H7 (cell line): ENCODE data around the gene INSYN2B. TPM values are rescaled to one million over a fixed set of nuclear protein-coding genes. Genes with fewer than 3 reads are reported as not detected.
A peak's percentile ranks its signal among the peaks of the same experiment; 100 is the strongest.

Source experiments
- DNase-seq: peaks from one replicate; pipeline ENCODE4 v3.0.0; 2012
- H3K27me3 ChIP-seq: 2 replicates; pipeline ENCODE4 v1.6.0; 2011; ENCODE audit warnings: mild to moderate bottlenecking, low read length; ENCODE audit not compliant: control insufficient read depth, insufficient read depth
- H3K36me3 ChIP-seq: replicated peaks from 2 replicates; pipeline ENCODE4 v1.5.1; 2011; ENCODE audit warnings: low read length; ENCODE audit not compliant: control insufficient read depth, insufficient read depth
- H3K4me3 ChIP-seq: 2 replicates; pipeline ENCODE4 v1.5.1; 2011; ENCODE audit warnings: low read depth, mild to moderate bottlenecking, control low read depth, low read length, moderate library complexity; ENCODE audit not compliant: insufficient read depth
- total RNA-seq: library from RNA; depleted of rRNA; stranded (reverse); fragments of >200 nt; shearing (Covaris generic); gene quantifications from 2 replicates; pipeline ENCODE4 v1.2.3, GENCODE V29; 2014; rRNA removed

Gene INSYN2B
- total RNA-seq, result not detected in 2 replicates

GRCh38 chr5:169980418-169981053, at the start of gene INSYN2B:
TSS of gene INSYN2B (minus strand) at chr5:169980495. CDS start at chr5:169883898, 96,597 bp downstream.
- Histone ChIP-seq H3K4me3 (no peak within 1 kb of the TSS), H3K27me3 (peaks cover 8% of the 10 kb centered on the region), H3K36me3 (no peaks in the 10 kb centered on the region)
- DNase-seq, result peak; percentile 66

GRCh38 chr5:170028124-170028523, 47.8 kb upstream of the INSYN2B start:
- no peak for DNase-seq
- no peaks in the 10 kb centered on the region for H3K36me3 ChIP-seq
- H3K4me3 ChIP-seq, result no peak overlapping the region
- no peaks in the 10 kb centered on the region for H3K27me3 ChIP-seq

- no peak overlapping the region for H3K4me3 ChIP-seq
- no peak for DNase-seq
- H3K36me3 ChIP-seq, result no peaks in the 10 kb centered on the region
- H3K27me3 ChIP-seq, result no peaks in the 10 kb centered on the region
These were observed 45.6 kb upstream of the INSYN2B start for GRCh38 chr5:170025853-170026252.

- no peak for DNase-seq
- H3K4me3 ChIP-seq, result no peak overlapping the region
These were observed 41.2 kb upstream of the INSYN2B start for GRCh38 chr5:170021506-170021905.

GRCh38 chr5:170020423-170020822, 40.1 kb upstream of the INSYN2B start:
- DNase-seq, result no peak
- Histone ChIP-seq H3K36me3 (no peaks in the 10 kb centered on the region), H3K27me3 (no peaks in the 10 kb centered on the region), H3K4me3 (no peak overlapping the region)

More at GRCh38 chr5:170021506-170021905, 41.2 kb upstream of the INSYN2B start:
- H3K27me3 ChIP-seq, result no peaks in the 10 kb centered on the region
- H3K36me3 ChIP-seq, result no peaks in the 10 kb centered on the region

GRCh38 chr5:170012622-170013021, 32.3 kb upstream of the INSYN2B start:
- DNase-seq, result no peak
- no peaks in the 10 kb centered on the region for H3K27me3 ChIP-seq
- H3K36me3 ChIP-seq, result no peaks in the 10 kb centered on the region
- no peak overlapping the region for H3K4me3 ChIP-seq

- H3K4me3 ChIP-seq, result no peak overlapping the region
- H3K36me3 ChIP-seq, result no peaks in the 10 kb centered on the region
- no peak for DNase-seq
- H3K27me3 ChIP-seq, result no peaks in the 10 kb centered on the region
These were observed 31.5 kb upstream of the INSYN2B start for GRCh38 chr5:170011751-170012150.

- H3K4me3 ChIP-seq, result no peak overlapping the region
- H3K36me3 ChIP-seq, result no peaks in the 10 kb centered on the region
- no peak for DNase-seq
- H3K27me3 ChIP-seq, result no peaks in the 10 kb centered on the region
These were observed 30.3 kb upstream of the INSYN2B start for GRCh38 chr5:170010595-170010994.

GRCh38 chr5:170008376-170008775, 28.1 kb upstream of the INSYN2B start:
- H3K27me3 ChIP-seq, result no peaks in the 10 kb centered on the region
- H3K4me3 ChIP-seq, result no peak overlapping the region
- H3K36me3 ChIP-seq, result no peaks in the 10 kb centered on the region
- DNase-seq, result no peak

- H3K27me3 ChIP-seq, result no peaks in the 10 kb centered on the region
- H3K36me3 ChIP-seq, result no peaks in the 10 kb centered on the region
- no peak overlapping the region for H3K4me3 ChIP-seq
- DNase-seq, result no peak
These were observed 25.7 kb upstream of the INSYN2B start for GRCh38 chr5:170006021-170006420.

GRCh38 chr5:170000155-170000554, 19.9 kb upstream of the INSYN2B start:
- H3K36me3 ChIP-seq, result no peaks in the 10 kb centered on the region
- no peaks in the 10 kb centered on the region for H3K27me3 ChIP-seq
- H3K4me3 ChIP-seq, result no peak overlapping the region
- no peak for DNase-seq

GRCh38 chr5:169999621-170000020, 19.3 kb upstream of the INSYN2B start:
- no peaks in the 10 kb centered on the region for H3K27me3 ChIP-seq
- H3K4me3 ChIP-seq, result no peak overlapping the region
- H3K36me3 ChIP-seq, result no peaks in the 10 kb centered on the region
- DNase-seq, result no peak

GRCh38 chr5:169997798-169998197, 17.5 kb upstream of the INSYN2B start:
- no peak for DNase-seq

GRCh38 chr5:169993485-169993790, 13.1 kb upstream of the INSYN2B start:
- DNase-seq, result no peak
- H3K36me3 ChIP-seq, result no peaks in the 10 kb centered on the region
- H3K27me3 ChIP-seq, result no peaks in the 10 kb centered on the region
- no peak overlapping the region for H3K4me3 ChIP-seq

More at GRCh38 chr5:169997798-169998197, 17.5 kb upstream of the INSYN2B start:
- H3K27me3 ChIP-seq, result no peaks in the 10 kb centered on the region
- H3K36me3 ChIP-seq, result no peaks in the 10 kb centered on the region
- no peak overlapping the region for H3K4me3 ChIP-seq

- no peaks in the 10 kb centered on the region for H3K36me3 ChIP-seq
- no peaks in the 10 kb centered on the region for H3K27me3 ChIP-seq
- DNase-seq, result no peak
These were observed 12.6 kb upstream of the INSYN2B start for GRCh38 chr5:169992789-169993484.

More at GRCh38 chr5:169992789-169993484, 12.6 kb upstream of the INSYN2B start:
- no peak overlapping the region for H3K4me3 ChIP-seq
